Smooth muscle cell (in vitro differentiated cells): Measurements from ENCODE around the gene BST2. TPM values are rescaled to one million over a fixed set of nuclear protein-coding genes. Genes with fewer than 3 reads are reported as not detected.

Experiments used
- DNase-seq: peaks from one replicate; lab custom pipeline; 2025; ENCODE audit not compliant: unreplicated experiment; lab: John Stamatoyannopoulos, UW
- H2AFZ ChIP-seq: fragments of 200-600 bp; sonication (generic); 2 replicates; pipeline ENCODE4 v1.6.0; 2016; ENCODE audit warnings: antibody characterized with exemption, low read depth, mild to moderate bottlenecking
- H3F3A ChIP-seq: fragments of 200-600 bp; sonication (generic); 2 replicates; pipeline ENCODE4 v1.6.0; 2017; ENCODE audit warnings: antibody characterized with exemption, low read depth
- H3K27ac ChIP-seq: fragments of 200-600 bp; sonication (generic); 2 replicates; pipeline ENCODE4 v1.5.1; 2016; ENCODE audit warnings: low read depth, mild to moderate bottlenecking
- H3K27me3 ChIP-seq: fragments of 200-600 bp; sonication (generic); 2 replicates; pipeline ENCODE4 v1.6.1; 2016; ENCODE audit warnings: low read depth, mild to moderate bottlenecking
- H3K36me3 ChIP-seq: fragments of 200-600 bp; sonication (generic); 2 replicates; pipeline ENCODE4 v1.5.1; 2016; ENCODE audit warnings: low read depth
- H3K4me1 ChIP-seq: fragments of 200-600 bp; sonication (generic); 2 replicates; pipeline ENCODE4 v1.5.1; 2016; ENCODE audit warnings: low read depth
- H3K4me2 ChIP-seq: fragments of 200-600 bp; sonication (generic); 2 replicates; pipeline ENCODE4 v1.6.0; 2016; ENCODE audit warnings: mild to moderate bottlenecking
- H3K4me3 ChIP-seq: fragments of 200-600 bp; sonication (generic); 2 replicates; pipeline ENCODE4 v1.5.1; 2016; ENCODE audit warnings: mild to moderate bottlenecking
- H3K79me2 ChIP-seq: fragments of 200-600 bp; sonication (generic); 2 replicates; pipeline ENCODE4 v1.6.0; 2016; ENCODE audit warnings: low read depth, mild to moderate bottlenecking
- H3K9ac ChIP-seq: fragments of 200-600 bp; sonication (generic); 2 replicates; pipeline ENCODE4 v1.6.0; 2016; ENCODE audit warnings: low read depth
- H3K9me3 ChIP-seq: fragments of 200-600 bp; sonication (generic); replicated peaks from 2 replicates; pipeline ENCODE4 v1.5.1; 2016; ENCODE audit warnings: low read depth
- H4K20me1 ChIP-seq: fragments of 200-600 bp; sonication (generic); 2 replicates; pipeline ENCODE4 v1.6.0; 2016; ENCODE audit warnings: low read depth
- CTCF ChIP-seq: fragments of 200-600 bp; sonication (generic); IDR thresholded peaks from 2 replicates; pipeline ENCODE4 v1.5.1; 2017; ENCODE audit warnings: borderline replicate concordance, mild to moderate bottlenecking, antibody characterized with exemption; ENCODE audit not compliant: insufficient read depth, poor library complexity, severe bottlenecking
- WGBS: methylation state at CpG from one replicate; pipeline ENCODE4 v1.1.7; 2016; ENCODE audit warnings: low lambda C conversion rate; 5-methylcytosine and 5-hydroxymethylcytosine counted together
- polyA plus RNA-seq: library from polyadenylated mRNA; unstranded; fragments of >200 nt; fragmentation: Nextera tagmentation; extraction: Ambion mirVana; gene quantifications from 2 replicates; pipeline ENCODE4 v1.2.1, GENCODE V29; 2016
- total RNA-seq: library from RNA; depleted of rRNA; stranded (reverse); fragments of >200 nt; gene quantifications from 2 replicates; pipeline ENCODE4 v1.2.3, GENCODE V29; 2014

The BST2 gene
- total and polyA plus RNA-seq, 2 experiments from 2014 or later: 3.7 to 14.4 TPM

DNA sequence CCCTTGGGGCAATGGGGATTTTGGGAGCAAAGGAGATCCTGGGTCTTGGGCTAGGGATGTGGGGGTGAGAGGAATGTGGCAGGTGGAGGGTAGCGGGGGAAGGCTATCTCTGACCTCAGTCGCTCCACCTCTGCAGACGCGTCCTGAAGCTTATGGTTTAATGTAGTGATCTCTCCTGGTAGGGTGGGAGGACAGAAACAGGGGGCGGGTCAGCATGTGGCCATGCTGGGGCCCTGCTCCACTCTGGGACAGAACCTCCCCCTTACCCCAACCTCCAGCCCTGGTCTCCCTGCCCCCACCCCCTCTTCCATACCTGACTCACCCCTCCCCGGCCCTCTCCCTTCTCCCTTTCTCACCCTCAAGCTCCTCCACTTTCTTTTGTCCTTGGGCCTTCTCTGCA lies 1.4 kb downstream of the BST2 start:
- Histone ChIP-seq H3K27ac (no peak overlapping the region), H3K9me3 (no peaks in the 10 kb centered on the region), H3K4me3 (no peak overlapping the region), H3K27me3 (no peaks in the 10 kb centered on the region), H2AFZ (no peak overlapping the region), H3K36me3 (no peaks in the 10 kb centered on the region), H3K9ac (no peak overlapping the region), H3K79me2 (no peaks in the 10 kb centered on the region), H3K4me2 (peak overlapping the region; percentile 68), H4K20me1 (no peaks in the 10 kb centered on the region), H3F3A (no peaks in the 10 kb centered on the region), H3K4me1 (peaks cover 15% of the 10 kb centered on the region)
- no peak for TF ChIP-seq CTCF
- no peak for DNase-seq
- 100% methylated on average over 1 of the region's 6 CpGs for WGBS

DNA sequence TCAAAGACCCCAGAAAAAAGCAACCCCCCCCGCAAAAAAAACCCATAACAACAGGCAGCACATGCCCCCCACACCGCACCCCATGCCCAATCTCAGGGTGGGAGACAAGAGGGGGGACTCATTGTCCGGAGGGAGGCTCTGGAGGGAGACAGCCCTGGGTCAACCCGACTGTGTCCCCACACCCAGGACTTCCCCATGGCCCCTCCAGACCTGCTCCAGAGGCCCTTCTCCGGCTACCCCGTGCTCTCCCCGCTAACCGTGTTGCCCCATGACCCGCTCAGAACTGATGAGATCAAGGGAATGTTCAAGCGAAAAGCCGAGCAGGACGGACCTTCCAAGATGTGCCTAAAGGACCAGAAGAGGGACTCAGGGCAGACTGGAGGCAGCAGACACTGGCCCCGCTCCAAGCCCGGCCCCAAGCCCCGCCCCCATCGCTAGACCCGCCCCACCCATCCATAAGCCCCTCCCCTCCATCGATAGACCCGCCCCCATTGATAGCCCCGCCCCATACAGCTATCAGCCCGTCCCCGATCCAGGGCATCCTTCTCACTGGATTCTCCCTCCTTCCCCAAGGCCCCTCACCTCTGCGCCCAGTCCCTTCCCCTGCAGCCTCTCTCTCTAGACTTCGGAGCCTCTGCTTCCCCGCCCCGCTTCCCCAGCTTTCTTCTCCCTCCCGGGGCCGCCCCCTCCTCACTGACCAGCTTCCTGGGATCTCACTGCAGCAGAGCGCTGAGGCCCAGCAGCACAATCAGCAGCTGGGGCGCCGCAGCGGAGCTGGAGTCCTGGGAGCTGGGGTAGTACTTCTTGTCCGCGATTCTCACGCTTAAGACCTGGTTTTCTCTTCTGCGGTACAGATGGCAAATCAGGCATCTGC lies 2.2 kb downstream of the BST2 start:
- H3K4me2 ChIP-seq: peak overlapping the region; percentile 68
- no peaks in the 10 kb centered on the region for H3K79me2 ChIP-seq
- DNase-seq: no peak
- no peaks in the 10 kb centered on the region for H4K20me1 ChIP-seq
- H3F3A ChIP-seq: no peaks in the 10 kb centered on the region
- no peak for TF ChIP-seq CTCF
- no peaks in the 10 kb centered on the region for H3K9me3 ChIP-seq
- H3K4me3 ChIP-seq: peak overlapping the region; percentile 26
- H3K27ac ChIP-seq: no peak overlapping the region
- WGBS: 56% methylated on average over 16 of the region's 36 CpGs
- no peaks in the 10 kb centered on the region for H3K27me3 ChIP-seq
- no peak overlapping the region for H2AFZ ChIP-seq
- H3K9ac ChIP-seq: no peak overlapping the region
- no peaks in the 10 kb centered on the region for H3K36me3 ChIP-seq
- peaks cover 15% of the 10 kb centered on the region for H3K4me1 ChIP-seq

DNA sequence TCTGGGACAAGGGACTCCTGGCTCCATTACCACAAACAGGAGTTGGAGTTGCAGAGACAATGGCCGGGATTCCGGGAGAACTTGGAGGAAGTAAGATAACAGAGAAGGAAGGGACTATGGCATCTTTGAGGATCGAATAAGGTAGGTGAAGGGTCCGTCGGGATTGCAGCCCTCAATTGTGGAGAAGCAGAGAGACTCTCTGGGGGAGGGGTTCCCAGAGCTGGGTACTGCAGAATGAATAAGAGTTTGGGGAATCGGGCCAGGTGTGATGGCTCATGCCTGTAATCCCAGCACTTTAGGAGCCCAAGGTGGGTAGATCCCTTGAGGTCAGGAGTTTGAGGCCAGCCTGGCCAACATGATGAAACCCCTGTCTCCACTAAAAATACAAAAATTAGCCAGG lies 3.8 kb downstream of the BST2 start:
- no peak overlapping the region for H3K9ac ChIP-seq
- DNase-seq: no peak
- H3F3A ChIP-seq: no peaks in the 10 kb centered on the region
- H3K79me2 ChIP-seq: no peaks in the 10 kb centered on the region
- no peak overlapping the region for H3K4me3 ChIP-seq
- WGBS: 94% methylated on average over 6 of the region's 6 CpGs
- no peak overlapping the region for H3K4me2 ChIP-seq
- H3K9me3 ChIP-seq: no peaks in the 10 kb centered on the region
- H3K27ac ChIP-seq: no peak overlapping the region
- no peak overlapping the region for H2AFZ ChIP-seq
- no peaks in the 10 kb centered on the region for H3K27me3 ChIP-seq
- TF ChIP-seq CTCF: no peak
- no peaks in the 10 kb centered on the region for H4K20me1 ChIP-seq
- H3K4me1 ChIP-seq: peaks cover 15% of the 10 kb centered on the region
- H3K36me3 ChIP-seq: no peaks in the 10 kb centered on the region
